NOMO-1 treated with dmso at 0.1 percent for 144 hours (cell line): ENCODE measurements around the gene MANBA.
A peak's percentile ranks its signal among the peaks of the same experiment; 100 is the strongest.

Source experiments
- DNase-seq: peaks from one replicate; lab custom pipeline; 2025; ENCODE audit not compliant: unreplicated experiment; lab: John Stamatoyannopoulos, UW

The MANBA gene

DNA sequence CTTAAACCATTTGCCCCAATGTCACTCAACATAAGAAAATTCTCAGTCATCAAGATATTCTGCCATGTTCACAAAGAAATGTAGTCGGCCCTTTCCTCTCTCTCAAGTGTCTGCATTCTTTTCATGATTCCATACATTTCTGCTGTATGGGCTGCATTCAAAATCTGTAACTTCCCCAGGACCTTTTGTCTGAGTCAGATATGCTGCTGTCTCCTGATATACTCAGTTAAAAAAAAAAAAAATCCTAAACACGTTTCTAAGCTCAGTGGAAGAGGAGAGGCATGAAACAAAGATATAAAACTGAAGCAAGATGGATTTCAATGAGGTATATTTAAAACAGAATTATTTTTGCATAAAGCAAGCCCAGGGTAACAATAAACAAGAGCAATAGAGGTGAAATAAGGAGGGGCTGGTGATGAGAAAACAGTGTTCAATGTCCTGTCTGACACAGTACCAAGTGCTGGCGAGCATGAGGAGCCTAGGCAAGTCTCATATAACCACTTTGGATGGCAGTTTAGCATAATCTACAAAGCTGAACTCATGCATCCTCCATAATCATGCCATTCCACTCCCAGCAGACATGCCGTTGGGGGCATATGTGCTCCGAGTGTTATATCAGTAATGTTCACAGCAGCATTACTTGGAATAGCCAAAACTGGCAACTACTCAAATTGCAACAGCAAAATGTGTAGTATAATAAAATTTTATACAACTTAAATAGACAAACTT is 76.7 kb downstream of the MANBA start:
- DNase-seq: no peak

GRCh38 chr4:102678695-102679335 is 82.0 kb downstream of the MANBA start:
- DNase-seq: no peak

DNA sequence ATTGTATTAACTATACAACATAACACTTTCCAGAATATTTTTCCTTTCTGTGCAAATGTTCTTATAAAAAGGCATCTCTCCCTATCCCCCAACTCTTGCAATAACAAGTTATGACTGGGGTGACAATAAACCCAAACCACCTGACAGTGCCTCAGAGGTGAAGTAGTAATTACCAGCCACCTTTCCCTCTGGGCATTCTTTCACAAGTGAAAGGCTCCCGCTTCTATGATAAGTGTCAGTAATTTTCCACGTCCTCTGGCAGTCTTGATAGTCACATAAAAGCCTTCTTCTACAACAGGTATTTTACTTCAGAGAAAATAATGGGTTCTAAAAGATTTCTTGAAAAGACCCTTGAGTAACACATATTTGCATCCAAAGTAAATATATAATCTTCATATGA is 82.7 kb downstream of the MANBA start:
- no peak for DNase-seq

DNA sequence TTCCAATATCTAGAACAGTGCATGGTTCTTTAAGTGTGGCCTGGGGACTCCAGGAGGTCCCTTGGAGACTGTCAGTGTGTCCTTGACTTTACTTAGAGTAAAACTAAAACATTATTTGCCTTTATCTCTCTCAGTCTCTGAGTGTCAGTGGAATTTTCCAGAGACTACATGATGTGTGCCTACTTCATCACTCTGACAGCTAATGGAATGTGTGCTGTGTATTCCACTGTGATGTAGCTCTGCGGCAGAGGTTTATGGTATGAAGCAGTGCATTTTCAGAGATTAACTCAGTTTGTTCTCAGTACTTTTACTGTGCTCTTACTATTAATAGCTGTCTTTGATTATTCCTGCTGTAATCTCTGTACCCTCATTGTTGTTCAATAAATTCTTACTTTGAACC is 85.6 kb downstream of the MANBA start:
- DNase-seq: no peak

DNA sequence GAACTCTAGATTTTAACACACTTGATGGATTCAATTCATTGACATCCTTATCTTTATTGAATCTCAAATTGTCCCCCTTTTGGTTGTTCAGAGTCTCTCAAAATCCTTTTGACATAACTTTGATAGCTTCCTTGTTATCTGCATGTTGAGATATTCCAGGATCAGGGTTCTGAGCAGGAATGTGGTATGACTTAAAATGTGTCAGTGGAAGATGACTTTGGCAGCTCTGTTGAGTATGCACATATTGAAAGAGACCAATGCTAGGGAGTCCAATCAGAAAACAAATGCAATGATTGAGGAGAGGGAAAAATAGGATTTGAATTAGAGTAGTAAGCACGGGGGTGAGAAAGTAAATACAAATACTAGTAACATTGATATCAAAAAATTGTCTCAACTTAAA is 93.8 kb downstream of the MANBA start:
- no peak for DNase-seq

DNA sequence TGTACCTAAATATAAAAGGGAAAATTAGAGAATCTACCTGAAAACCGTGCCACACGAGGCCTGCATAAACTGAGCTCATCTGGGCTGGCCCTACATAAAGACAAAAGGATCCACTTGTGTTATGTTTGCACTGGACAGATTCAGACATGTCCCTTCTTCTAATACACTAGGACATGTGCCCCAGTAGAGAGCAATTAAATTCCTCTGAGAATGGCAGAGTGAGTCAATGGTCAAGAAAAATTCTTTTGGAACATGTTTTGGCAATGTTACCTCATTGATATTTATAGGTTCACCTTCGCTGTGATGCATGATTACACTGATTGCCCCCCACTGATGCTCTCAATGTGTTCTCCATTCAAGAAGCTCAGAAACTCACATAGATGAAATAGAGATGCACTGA is 95.2 kb downstream of the MANBA start:
- no peak for DNase-seq

- peak; percentile 40 for DNase-seq
These were observed 97.7 kb downstream of the MANBA start for GRCh38 chr4:102663073-102663472.

GRCh38 chr4:102657206-102657605 is 103.6 kb downstream of the MANBA start:
- no peak for DNase-seq

GRCh38 chr4:102647117-102647516 is 113.7 kb downstream of the MANBA start:
- no peak for DNase-seq

- no peak for DNase-seq
These were observed 118.0 kb downstream of the MANBA start for GRCh38 chr4:102642631-102643298.

DNA sequence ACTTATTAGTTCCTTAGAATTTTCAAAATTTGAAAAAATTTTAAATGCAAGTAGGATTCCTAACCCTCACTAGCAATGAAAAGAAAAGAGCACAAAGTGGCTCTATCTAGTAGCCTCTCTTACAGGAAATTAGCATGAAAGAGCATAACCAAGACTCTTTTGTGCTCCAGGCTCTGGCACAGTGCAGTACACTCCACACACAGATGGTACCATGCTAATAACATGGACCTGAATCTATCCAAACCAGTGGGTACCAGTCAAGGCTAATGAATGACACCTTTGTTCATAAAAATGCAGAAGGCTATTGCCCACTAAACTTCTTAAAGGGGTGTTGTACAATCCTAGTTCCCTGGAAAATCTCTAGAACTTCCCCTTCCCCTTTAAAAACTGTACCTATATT is 119.0 kb downstream of the MANBA start:
- DNase-seq: no peak

GRCh38 chr4:102640669-102641068 is 120.1 kb downstream of the MANBA start:
- no peak for DNase-seq

GRCh38 chr4:102639598-102639997 is 121.2 kb downstream of the MANBA start:
- no peak for DNase-seq

DNA sequence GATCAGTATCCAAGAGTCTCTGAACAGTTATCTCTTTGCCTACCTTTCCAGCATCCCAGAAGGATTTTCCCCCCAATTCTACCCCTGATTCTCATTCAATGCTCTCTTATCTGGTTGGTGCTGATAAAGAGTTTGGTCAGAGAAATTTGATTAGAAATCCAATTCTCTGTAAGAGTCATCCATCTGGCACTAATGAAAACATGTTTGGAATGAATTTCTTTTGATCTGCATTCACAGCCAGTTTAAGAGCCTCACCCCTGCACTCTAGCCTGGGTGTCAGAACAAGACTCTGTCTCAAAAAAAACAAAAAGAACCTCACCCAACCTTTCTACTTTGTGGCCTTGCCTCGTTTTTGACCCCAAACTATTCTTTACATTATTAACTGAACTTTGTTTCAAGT is 122.1 kb downstream of the MANBA start:
- DNase-seq: no peak

DNA sequence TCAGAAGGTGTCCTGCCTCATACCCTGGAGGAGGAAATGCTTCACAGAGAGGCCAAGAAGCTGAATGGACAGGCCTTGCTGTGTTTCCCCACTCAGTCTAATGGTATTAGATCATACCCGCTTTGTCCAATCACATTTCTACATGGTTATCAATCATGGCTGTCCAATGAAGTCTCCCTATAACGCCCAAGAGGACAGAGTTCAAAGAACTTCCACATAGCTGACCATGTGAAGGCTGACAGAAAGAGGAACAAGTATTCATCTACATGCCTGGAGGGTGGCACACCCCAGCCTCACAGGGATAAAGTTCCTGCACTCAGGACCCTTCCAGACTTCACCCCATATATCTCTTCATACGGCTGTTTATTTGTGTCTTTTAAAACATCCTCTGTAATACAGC is 123.4 kb downstream of the MANBA start:
- no peak for DNase-seq

- DNase-seq: no peak
These were observed 127.7 kb downstream of the MANBA start for GRCh38 chr4:102633100-102633499.

GRCh38 chr4:102632241-102633065 is 128.3 kb downstream of the MANBA start:
- no peak for DNase-seq

GRCh38 chr4:102631616-102632015 is 129.2 kb downstream of the MANBA start:
- DNase-seq: no peak

DNA sequence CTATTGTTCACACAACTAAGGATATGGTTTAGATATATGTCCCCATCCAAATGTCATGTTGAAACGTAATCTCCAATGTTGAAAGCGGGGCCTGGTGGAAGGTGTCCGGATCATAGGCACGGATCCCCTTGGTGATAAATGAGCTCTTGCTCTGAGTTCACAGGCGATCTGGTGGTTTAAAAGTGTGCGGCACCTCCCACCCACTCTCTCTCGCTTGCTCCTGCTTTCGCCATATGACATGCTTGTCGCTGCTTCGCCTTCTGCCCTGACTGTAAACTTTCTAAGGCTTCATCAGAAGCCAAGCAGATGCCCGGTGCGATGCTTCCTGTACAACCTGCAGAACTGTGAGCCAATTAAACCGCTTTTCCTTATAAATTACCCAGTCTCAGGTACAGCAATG is 131.1 kb downstream of the MANBA start:
- no peak for DNase-seq

GRCh38 chr4:102627831-102628523 is 132.8 kb downstream of the MANBA start:
- no peak for DNase-seq
